CD14-positive monocyte (primary cell): ENCODE results near the gene FAM25A. TPM values are rescaled to one million over a fixed set of nuclear protein-coding genes. Genes with fewer than 3 reads are reported as not detected.
"Not testable (repeated sequence)": the region's sequence is repeated elsewhere in the genome, so short reads cannot be mapped to it uniquely, and the experiment has no call there.

Experiments used
- DNase-seq, 3 donors: peaks; one replicate each; pipeline ENCODE4 v3.0.0-alpha.2; 2011 to 2022
- H2AFZ ChIP-seq: 2 replicates; pipeline ENCODE4 v1.6.0; 2012; ENCODE audit warnings: mild to moderate bottlenecking, low read depth, low read length, inconsistent platforms; ENCODE audit not compliant: insufficient read depth, poor library complexity, severe bottlenecking
- H3K27ac ChIP-seq, 2 donors: 1 replicate in 1 of 2; 2 replicates in 1 of 2; pipeline ENCODE4 v1.5.1; 2012 to 2013; ENCODE audit warnings: low read length in 2 of 2, control low read depth in 1 of 2, inconsistent platforms in 1 of 2, low read depth in 1 of 2, mild to moderate bottlenecking in 1 of 2
- H3K27me3 ChIP-seq, 2 donors: one replicate each; pipeline versions ENCODE4 v1.6.0 to v1.6.1; 2011 to 2013; ENCODE audit warnings: low read length in 2 of 2; ENCODE audit not compliant: control insufficient read depth in 2 of 2, insufficient read depth in 2 of 2
- H3K36me3 ChIP-seq, 2 donors: replicated peaks in 1 of 2; 1 replicate in 1 of 2; 2 replicates in 1 of 2; pipeline versions ENCODE4 v1.5.1 to v1.6.1; 2012 to 2013; ENCODE audit warnings: low read length in 2 of 2, control low read depth in 1 of 2, inconsistent platforms in 1 of 2, mild to moderate bottlenecking in 1 of 2; ENCODE audit not compliant: insufficient read depth in 2 of 2, control insufficient read depth in 1 of 2
- H3K4me1 ChIP-seq, 2 donors: 1 replicate in 1 of 2; 2 replicates in 1 of 2; pipeline versions ENCODE4 v1.5.1 to v1.6.1; 2012 to 2013; ENCODE audit warnings: low read length in 2 of 2, control low read depth in 1 of 2, inconsistent platforms in 1 of 2, mild to moderate bottlenecking in 1 of 2, moderate library complexity in 1 of 2; ENCODE audit not compliant: insufficient read depth in 2 of 2, control insufficient read depth in 1 of 2
- H3K4me2 ChIP-seq: replicated peaks from 2 replicates; pipeline ENCODE3; 2012; ENCODE audit warnings: low read length, moderate library complexity, mild to moderate bottlenecking; ENCODE audit not compliant: poor library complexity, severe bottlenecking; ENCODE audit errors: extremely low read depth
- H3K4me3 ChIP-seq, 3 experiments: fragments of 200-600 bp in 1 of 3; sonication (generic) in 1 of 3; replicated peaks in 1 of 3; 1 replicate in 2 of 3; 2 replicates in 1 of 3; pipeline ENCODE4 v1.5.1; 2011 to 2013; ENCODE audit warnings: low read length in 3 of 3, mild to moderate bottlenecking in 3 of 3, control low read depth in 2 of 3, low read depth in 2 of 3, inconsistent platforms in 1 of 3, moderate library complexity in 1 of 3
- H3K79me2 ChIP-seq: 2 replicates; pipeline ENCODE4 v1.6.0; 2012; ENCODE audit warnings: mild to moderate bottlenecking, control low read depth, inconsistent platforms, low read length, moderate library complexity; ENCODE audit not compliant: insufficient read depth
- H3K9ac ChIP-seq: 2 replicates; pipeline ENCODE4 v1.6.0; 2017; ENCODE audit warnings: low read length, mild to moderate bottlenecking; ENCODE audit not compliant: insufficient read depth, poor library complexity, severe bottlenecking
- H3K9me3 ChIP-seq, 2 donors: replicated peaks in 1 of 2; 1 replicate in 1 of 2; 2 replicates in 1 of 2; pipeline versions ENCODE4 v1.5.1 to v1.6.1; 2012 to 2013; ENCODE audit warnings: low read length in 2 of 2, control low read depth in 1 of 2; ENCODE audit not compliant: control insufficient read depth in 1 of 2, insufficient read depth in 1 of 2
- H4K20me1 ChIP-seq: 2 replicates; pipeline ENCODE4 v1.6.0; 2012; ENCODE audit warnings: mild to moderate bottlenecking, low read length, control low read depth, moderate library complexity; ENCODE audit not compliant: insufficient read depth
- H3K27ac Mint-ChIP-seq, 7 donors: one replicate each; pipeline ENCODE4 v1.8.0; 2020; ENCODE audit warnings: mild to moderate bottlenecking in 7 of 7, mixed read lengths in 7 of 7, moderate library complexity in 6 of 7, inconsistent platforms in 2 of 7
- H3K27me3 Mint-ChIP-seq, 3 donors: one replicate each; pipeline ENCODE4 v1.8.0; 2021 to 2022; ENCODE audit warnings: low read depth in 3 of 3, mild to moderate bottlenecking in 3 of 3, mixed read lengths in 3 of 3, moderate library complexity in 3 of 3, inconsistent platforms in 1 of 3
- H3K36me3 Mint-ChIP-seq, 2 donors: one replicate each; pipeline ENCODE4 v1.8.0; 2020; ENCODE audit warnings: mixed read lengths in 2 of 2, inconsistent platforms in 1 of 2, mild to moderate bottlenecking in 1 of 2
- H3K4me1 Mint-ChIP-seq: one replicate; pipeline ENCODE4 v1.8.0; 2020; ENCODE audit warnings: mild to moderate bottlenecking, mixed read lengths
- H3K4me3 Mint-ChIP-seq, 2 donors: one replicate each; pipeline ENCODE4 v1.8.0; 2020; ENCODE audit warnings: mild to moderate bottlenecking in 2 of 2, mixed read lengths in 2 of 2, moderate library complexity in 1 of 2
- H3K9me3 Mint-ChIP-seq, 7 donors: one replicate each; pipeline ENCODE4 v1.8.0; 2020 to 2022; ENCODE audit warnings: mixed read lengths in 7 of 7, mild to moderate bottlenecking in 6 of 7, moderate library complexity in 6 of 7, inconsistent platforms in 2 of 7
- WGBS: methylation state at CpG from one replicate; pipeline ENCODE4 v1.1.5; 2013; ENCODE audit warnings: missing lambda C conversion rate; ENCODE audit not compliant: insufficient coverage; 5-methylcytosine and 5-hydroxymethylcytosine counted together
- intact Hi-C, 2 donors: fragments of 100-400 bp; cut with micrococcal nuclease; formaldehyde crosslinking; loops; one replicate each; pipeline versions ENCODE4 v1.15.0 to v1.15.1; 2023
- polyA plus RNA-seq, 3 donors: library from polyadenylated mRNA; depleted of rRNA in 1 of 3; unstranded in 2 of 3; stranded (reverse) in 1 of 3; fragments of 300-500 nt in 2 of 3; fragments of >200 nt in 1 of 3; fragmentation: Illumina TruSeq in 2 of 3; gene quantifications; 1 replicate in 2 of 3; 2 replicates in 1 of 3; pipeline ENCODE4 v1.2.3, GENCODE V29; 2012 to 2021
- TF ChIP-seq, protein P1 (sequence below): fragments of 200-600 bp; IDR thresholded peaks from one replicate; pipeline ENCODE4 v1.8.0; 2022; ENCODE audit warnings: antibody characterized with exemption, mild to moderate bottlenecking

The FAM25A gene
- polyA plus RNA-seq, 3 donors: not detected

DNA sequence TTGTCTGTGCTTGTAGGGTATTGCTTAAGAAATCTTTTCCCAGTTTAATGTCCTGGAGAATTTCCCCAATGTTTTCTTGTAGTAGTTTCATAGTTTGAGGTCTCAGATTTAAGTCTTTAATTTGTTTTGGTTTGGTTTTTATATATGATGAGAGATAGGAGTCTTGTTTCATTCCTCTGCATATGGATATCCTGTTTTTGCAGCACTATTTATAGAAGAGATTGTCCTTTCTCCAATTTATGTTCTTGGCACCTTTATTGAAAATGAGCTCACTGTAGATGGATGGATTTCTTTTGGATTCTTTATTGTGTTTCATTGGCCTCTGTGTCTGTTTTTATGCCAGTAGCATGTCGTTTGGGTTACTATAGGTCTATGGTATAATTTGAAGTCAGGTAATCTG is 31.6 kb upstream of the FAM25A start:
- intact Hi-C loops: no loop called here
- H3K36me3 Mint-ChIP-seq: no peaks in the 10 kb centered on the region
- no peaks in the 10 kb centered on the region for H3K27me3 ChIP-seq
- H3K4me3 ChIP-seq: no peak overlapping the region
- H3K9me3 Mint-ChIP-seq: peaks cover 0 to 4% (median 3%) of the 10 kb centered on the region in 7 donors
- H3K9ac ChIP-seq: no peak overlapping the region
- H3K4me1 ChIP-seq: no peaks in the 10 kb centered on the region
- no peak overlapping the region for H2AFZ ChIP-seq
- H3K4me3 Mint-ChIP-seq: no peak overlapping the region
- TF ChIP-seq, protein P1, sequence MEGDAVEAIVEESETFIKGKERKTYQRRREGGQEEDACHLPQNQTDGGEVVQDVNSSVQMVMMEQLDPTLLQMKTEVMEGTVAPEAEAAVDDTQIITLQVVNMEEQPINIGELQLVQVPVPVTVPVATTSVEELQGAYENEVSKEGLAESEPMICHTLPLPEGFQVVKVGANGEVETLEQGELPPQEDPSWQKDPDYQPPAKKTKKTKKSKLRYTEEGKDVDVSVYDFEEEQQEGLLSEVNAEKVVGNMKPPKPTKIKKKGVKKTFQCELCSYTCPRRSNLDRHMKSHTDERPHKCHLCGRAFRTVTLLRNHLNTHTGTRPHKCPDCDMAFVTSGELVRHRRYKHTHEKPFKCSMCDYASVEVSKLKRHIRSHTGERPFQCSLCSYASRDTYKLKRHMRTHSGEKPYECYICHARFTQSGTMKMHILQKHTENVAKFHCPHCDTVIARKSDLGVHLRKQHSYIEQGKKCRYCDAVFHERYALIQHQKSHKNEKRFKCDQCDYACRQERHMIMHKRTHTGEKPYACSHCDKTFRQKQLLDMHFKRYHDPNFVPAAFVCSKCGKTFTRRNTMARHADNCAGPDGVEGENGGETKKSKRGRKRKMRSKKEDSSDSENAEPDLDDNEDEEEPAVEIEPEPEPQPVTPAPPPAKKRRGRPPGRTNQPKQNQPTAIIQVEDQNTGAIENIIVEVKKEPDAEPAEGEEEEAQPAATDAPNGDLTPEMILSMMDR: no peak
- H4K20me1 ChIP-seq: no peaks in the 10 kb centered on the region
- no CpG with 5 or more reads among the region's 1 CpG for WGBS
- H3K79me2 ChIP-seq: no peaks in the 10 kb centered on the region
- H3K9me3 ChIP-seq: no peaks in the 10 kb centered on the region
- no peak overlapping the region for H3K27ac Mint-ChIP-seq
- peaks cover 0 to 8% (median 1%) of the 10 kb centered on the region in 3 donors for H3K27me3 Mint-ChIP-seq
- H3K36me3 ChIP-seq: no peaks in the 10 kb centered on the region
- H3K4me1 Mint-ChIP-seq: no peaks in the 10 kb centered on the region
- DNase-seq: no peak
- H3K4me2 ChIP-seq: no peak overlapping the region
- no peak overlapping the region for H3K27ac ChIP-seq

DNA sequence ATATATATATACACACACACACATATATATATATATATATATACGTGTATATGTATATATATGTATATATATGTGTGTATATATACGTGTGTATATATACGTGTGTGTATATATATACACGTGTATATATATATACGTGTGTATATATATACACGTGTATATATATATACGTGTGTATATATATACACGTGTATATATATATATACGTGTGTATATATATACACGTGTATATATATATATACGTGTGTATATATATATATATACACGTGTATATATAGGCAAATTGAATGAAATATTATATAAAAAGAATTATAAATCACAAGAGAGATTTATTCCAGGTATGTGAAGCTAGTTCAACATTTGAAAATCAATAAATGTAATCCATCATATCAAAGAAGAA is 28.7 kb upstream of the FAM25A start:
- H3K4me3 Mint-ChIP-seq, H3K4me3 ChIP-seq, H3K9me3 Mint-ChIP-seq, H3K79me2 ChIP-seq, H3K9ac ChIP-seq, DNase-seq, H3K9me3 ChIP-seq, H3K27me3 ChIP-seq, H3K4me1 ChIP-seq, H4K20me1 ChIP-seq, H2AFZ ChIP-seq, H3K27ac ChIP-seq, H3K4me1 Mint-ChIP-seq, H3K36me3 ChIP-seq, H3K36me3 Mint-ChIP-seq, intact Hi-C loops, H3K4me2 ChIP-seq, H3K27me3 Mint-ChIP-seq, H3K27ac Mint-ChIP-seq: not testable (repeated sequence)
- no CpG with 5 or more reads among the region's 12 CpGs for WGBS
